H1 (cell line): ENCODE measurements around the gene KLF9. TPM values are rescaled to one million over a fixed set of nuclear protein-coding genes. Genes with fewer than 3 reads are reported as not detected.

Source experiments
- E2F6 ChIP-seq: IDR thresholded peaks from 2 replicates; pipeline ENCODE4 v1.6.1; 2012; ENCODE audit warnings: inconsistent platforms
- polyA plus RNA-seq, 7 experiments: library from polyadenylated mRNA; depleted of rRNA in 3 of 7; stranded (reverse) in 5 of 7; unstranded in 2 of 7; fragments of >200 nt in 5 of 7; fragments of 200-250 nt in 2 of 7; gene quantifications; 1 replicate in 5 of 7; 2 replicates in 1 of 7; 4 replicates in 1 of 7; pipeline versions ENCODE4 v1.2.1 to v1.2.3, GENCODE V29; 2011 to 2013; ENCODE audit warnings: missing spikeins in 2 of 7, mixed read lengths in 2 of 7
- total RNA-seq: library from RNA; stranded (reverse); fragmentation: NEBNext Ultra II Directional; extraction: Animal tissue kit (Norgen Biotek cat#: 25700); gene quantifications from 2 replicates; pipeline ENCODE4 v1.2.1, GENCODE V29; 2021

Gene KLF9
- total and polyA plus RNA-seq, 2 of the 8 experiments (the other 6 are each of a cell fraction or from before 2014, with no cell fraction given), result 0.47 to 0.82 TPM

GRCh38 chr9:70451765-70452164 is 37.3 kb upstream of the KLF9 start (continued):
- TF ChIP-seq E2F6, result no peak
